Activated CD4-positive, alpha-beta T cell treated with anti-CD3 and anti-CD28 coated beads for 48 hours (primary cell): Measurements from ENCODE around the gene ADORA2A.

Experiments
- DNase-seq: peaks from one replicate; pipeline ENCODE4 v3.0.0-alpha.2; 2020

ADORA2A gene

GRCh38 chr22:24427500-24428164 lies at the start of gene ADORA2A:
ADORA2A (plus strand) TSS chr22:24427599; CDS start chr22:24433405, 5,806 bp downstream.
- peak; percentile 90 for DNase-seq

GRCh38 chr22:24379536-24379935 lies 47.9 kb upstream of the ADORA2A start:
- DNase-seq, result no peak

- DNase-seq, result no peak
Observed at GRCh38 chr22:24380220-24380904, 47.0 kb upstream of the ADORA2A start.

GRCh38 chr22:24380905-24381230 lies 46.5 kb upstream of the ADORA2A start:
- no peak for DNase-seq

GRCh38 chr22:24383061-24383460 lies 44.3 kb upstream of the ADORA2A start:
- no peak for DNase-seq

GRCh38 chr22:24384131-24384530 lies 43.3 kb upstream of the ADORA2A start:
- no peak for DNase-seq

- no peak for DNase-seq
Observed at GRCh38 chr22:24386937-24387471, 40.4 kb upstream of the ADORA2A start.

GRCh38 chr22:24389680-24390079 lies 37.7 kb upstream of the ADORA2A start:
- DNase-seq, result no peak

- DNase-seq, result no peak
Observed at GRCh38 chr22:24390156-24390555, 37.2 kb upstream of the ADORA2A start.

GRCh38 chr22:24390576-24390975 lies 36.8 kb upstream of the ADORA2A start:
- no peak for DNase-seq

GRCh38 chr22:24391836-24392217 lies 35.6 kb upstream of the ADORA2A start:
- no peak for DNase-seq

GRCh38 chr22:24392218-24392931 lies 35.0 kb upstream of the ADORA2A start:
- no peak for DNase-seq

- DNase-seq, result no peak
Observed at GRCh38 chr22:24393012-24393559, 34.3 kb upstream of the ADORA2A start.

- no peak for DNase-seq
Observed at GRCh38 chr22:24393848-24394247, 33.6 kb upstream of the ADORA2A start.

GRCh38 chr22:24394254-24394653 lies 33.1 kb upstream of the ADORA2A start:
- DNase-seq, result no peak

GRCh38 chr22:24398409-24398808 lies 29.0 kb upstream of the ADORA2A start:
- DNase-seq, result no peak

- no peak for DNase-seq
Observed at GRCh38 chr22:24400034-24400725, 27.2 kb upstream of the ADORA2A start.

- DNase-seq, result no peak
Observed at GRCh38 chr22:24400726-24401596, 26.4 kb upstream of the ADORA2A start.

GRCh38 chr22:24401931-24402367 lies 25.4 kb upstream of the ADORA2A start:
- DNase-seq, result no peak

GRCh38 chr22:24402460-24403192 lies 24.8 kb upstream of the ADORA2A start:
- DNase-seq, result no peak

GRCh38 chr22:24403346-24403745 lies 24.1 kb upstream of the ADORA2A start:
- DNase-seq, result no peak
